ENCODE results near the gene INPP5A. TPM values are rescaled to one million over a fixed set of nuclear protein-coding genes. Genes with fewer than 3 reads are reported as not detected.

Gene INPP5A
- total RNA-seq, 4 donors from 2014 or later = 31.2 to 51.8 (median 41.5) TPM

- WGBS, 2 donors = 95 to 96% methylated on average over 20 of the region's 20 CpGs
- intact Hi-C loops (cut with DNase I; ENCODE audit: low total_unique reads) = no loop called here
- peak in 1 of 2 donors; percentile 54 for DNase-seq (ENCODE audit: low spot score in 2 of 2)
- TF ChIP-seq POLR2A (IDR thresholded peaks at IDR 0.05) (no peak), CTCF (IDR thresholded peaks at IDR 0.05) (no peak)
- H3K4me3 ChIP-seq (ENCODE audit: low read depth, poor library complexity, severe bottlenecking) = no peak overlapping the region
These were observed 151.2 kb downstream of the INPP5A start for GRCh38 chr10:132688580-132689420.

GRCh38 chr10:132689721-132690360 lies 152.3 kb downstream of the INPP5A start:
- WGBS, 2 donors = 93% methylated on average over 17 to 25 of the region's 25 CpGs
- intact Hi-C loops (cut with DNase I; ENCODE audit: low total_unique reads) = no loop called here
- no peak overlapping the region for H3K4me3 ChIP-seq (ENCODE audit: low read depth, poor library complexity, severe bottlenecking)
- DNase-seq (ENCODE audit: low spot score in 2 of 2) = peak in 1 of 2 donors; percentile 63
- TF ChIP-seq CTCF (IDR thresholded peaks at IDR 0.05) (no peak), POLR2A (IDR thresholded peaks at IDR 0.05) (no peak)

GRCh38 chr10:132690401-132690800 lies 152.8 kb downstream of the INPP5A start:
- no peak overlapping the region for H3K4me3 ChIP-seq (ENCODE audit: low read depth, poor library complexity, severe bottlenecking)
- DNase-seq (ENCODE audit: low spot score in 2 of 2) = peak in 1 of 2 donors; percentile 61
- TF ChIP-seq CTCF (IDR thresholded peaks at IDR 0.05) = no peak
- no peak for TF ChIP-seq POLR2A (IDR thresholded peaks at IDR 0.05)
- intact Hi-C loops (cut with DNase I; ENCODE audit: low total_unique reads) = no loop called here
- 97 to 98% methylated on average over 7 of the region's 7 CpGs for WGBS, 2 donors

GRCh38 chr10:132690821-132691610 lies 153.4 kb downstream of the INPP5A start:
- no peak overlapping the region for H3K4me3 ChIP-seq (ENCODE audit: low read depth, poor library complexity, severe bottlenecking)
- DNase-seq (ENCODE audit: low spot score in 2 of 2) = peak in 1 of 2 donors; percentile 70
- intact Hi-C loops (cut with DNase I; ENCODE audit: low total_unique reads) = no loop called here
- 96 to 97% methylated on average over 56 of the region's 56 CpGs for WGBS, 2 donors
- TF ChIP-seq POLR2A (IDR thresholded peaks at IDR 0.05) (no peak), CTCF (IDR thresholded peaks at IDR 0.05) (no peak)

- whole genome bisulfite sequencing, 2 donors = 96% methylated on average over 48 of the region's 48 CpGs
- TF ChIP-seq POLR2A (IDR thresholded peaks at IDR 0.05) = no peak
- TF ChIP-seq CTCF (IDR thresholded peaks at IDR 0.05) = no peak
- intact Hi-C loops (cut with DNase I; ENCODE audit: low total_unique reads) = no loop called here
- H3K4me3 ChIP-seq (ENCODE audit: low read depth, poor library complexity, severe bottlenecking) = no peak overlapping the region
- peak in 1 of 2 donors; percentile 50 for DNase-seq (ENCODE audit: low spot score in 2 of 2)
These were observed 154.1 kb downstream of the INPP5A start for GRCh38 chr10:132691711-132692153.

All from lower leg skin (tissue), 4 donors.